ENCODE measurements around the gene RDH8.

RDH8 gene

DNA sequence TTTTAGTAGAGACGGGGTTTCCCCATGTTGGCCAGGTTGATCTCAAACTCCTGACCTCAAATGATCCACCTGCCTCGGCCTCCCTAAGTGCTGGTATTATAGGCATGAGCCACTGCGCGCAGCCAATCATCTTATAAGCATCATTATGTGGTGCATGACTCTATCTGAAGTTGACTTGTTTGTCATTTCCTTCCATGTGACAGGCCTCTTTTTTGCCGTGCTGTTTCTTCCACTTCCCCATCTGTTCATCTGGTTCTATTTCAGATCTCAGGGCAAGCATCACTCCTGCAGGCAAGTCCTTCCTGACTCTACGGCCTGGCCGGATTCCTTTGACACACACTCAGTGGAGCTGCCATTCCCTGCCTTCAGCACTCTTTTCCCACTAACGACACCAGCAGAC is 18.2 kb upstream of the RDH8 start:
- Mint-ChIP-seq H3K4me3 (no peak overlapping the region), H3K9me3 (no peaks in the 10 kb centered on the region), H3K4me1 (ENCODE audit: low read depth) (peaks cover 2% of the 10 kb centered on the region), H3K27me3 (ENCODE audit: low read depth) (peaks cover 6% of the 10 kb centered on the region), H3K36me3 (ENCODE audit: low read depth) (no peaks in the 10 kb centered on the region), H3K27ac (no peak overlapping the region)
- no peak for DNase-seq (ENCODE audit: low spot score)

DNA sequence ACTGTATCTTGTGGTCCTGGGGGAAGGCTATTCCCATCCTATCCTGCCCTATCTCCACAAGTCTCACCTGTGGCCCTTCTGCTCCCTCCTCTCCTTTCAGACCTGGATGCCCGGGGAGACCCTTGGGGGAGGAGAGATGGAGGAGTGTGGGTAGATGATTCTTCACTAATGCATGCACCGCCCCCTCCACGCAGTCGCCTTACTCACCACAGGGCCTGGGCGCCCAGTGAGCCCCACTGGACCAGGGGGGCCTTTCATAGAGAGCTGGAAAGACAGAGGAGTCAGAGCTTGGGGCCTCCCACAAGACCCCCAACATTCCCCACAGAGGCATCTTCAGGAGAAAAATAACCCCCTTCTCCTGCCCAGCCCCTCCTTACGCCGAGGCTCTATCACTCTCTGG is 17.3 kb upstream of the RDH8 start:
- Mint-ChIP-seq H3K27ac (no peak overlapping the region), H3K27me3 (ENCODE audit: low read depth) (peaks cover 7% of the 10 kb centered on the region)

DNA sequence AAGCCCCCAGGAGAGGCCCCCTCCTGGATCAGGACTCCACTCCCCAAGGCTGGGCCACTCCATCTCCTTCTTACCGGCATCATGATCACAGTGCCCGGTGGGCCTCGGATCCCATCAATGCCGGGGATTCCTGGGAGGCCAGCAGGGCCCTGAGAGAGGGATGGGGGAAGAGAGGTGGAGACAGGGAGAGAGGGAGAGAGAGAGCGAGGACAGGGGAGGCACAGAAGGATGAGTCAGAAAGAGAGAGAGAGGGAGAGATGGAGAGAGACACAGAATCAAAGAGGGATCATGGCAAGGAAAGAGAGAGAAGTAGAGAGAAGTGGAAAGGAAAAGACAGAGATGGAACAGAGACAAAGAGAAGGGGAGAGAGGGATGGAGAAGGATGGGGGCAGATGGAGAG is 16.7 kb upstream of the RDH8 start:
- Mint-ChIP-seq H3K4me3 (no peak overlapping the region), H3K36me3 (ENCODE audit: low read depth) (no peaks in the 10 kb centered on the region), H3K27me3 (ENCODE audit: low read depth) (peaks cover 7% of the 10 kb centered on the region), H3K4me1 (ENCODE audit: low read depth) (peaks cover 3% of the 10 kb centered on the region), H3K9me3 (no peaks in the 10 kb centered on the region), H3K27ac (no peak overlapping the region)
- no peak for DNase-seq (ENCODE audit: low spot score)

More for the DNA sequence above, 17.3 kb upstream of the RDH8 start:
- Mint-ChIP-seq H3K4me1 (ENCODE audit: low read depth) (peaks cover 3% of the 10 kb centered on the region), H3K9me3 (no peaks in the 10 kb centered on the region), H3K4me3 (no peak overlapping the region), H3K36me3 (ENCODE audit: low read depth) (no peaks in the 10 kb centered on the region)
- no peak for DNase-seq (ENCODE audit: low spot score)

DNA sequence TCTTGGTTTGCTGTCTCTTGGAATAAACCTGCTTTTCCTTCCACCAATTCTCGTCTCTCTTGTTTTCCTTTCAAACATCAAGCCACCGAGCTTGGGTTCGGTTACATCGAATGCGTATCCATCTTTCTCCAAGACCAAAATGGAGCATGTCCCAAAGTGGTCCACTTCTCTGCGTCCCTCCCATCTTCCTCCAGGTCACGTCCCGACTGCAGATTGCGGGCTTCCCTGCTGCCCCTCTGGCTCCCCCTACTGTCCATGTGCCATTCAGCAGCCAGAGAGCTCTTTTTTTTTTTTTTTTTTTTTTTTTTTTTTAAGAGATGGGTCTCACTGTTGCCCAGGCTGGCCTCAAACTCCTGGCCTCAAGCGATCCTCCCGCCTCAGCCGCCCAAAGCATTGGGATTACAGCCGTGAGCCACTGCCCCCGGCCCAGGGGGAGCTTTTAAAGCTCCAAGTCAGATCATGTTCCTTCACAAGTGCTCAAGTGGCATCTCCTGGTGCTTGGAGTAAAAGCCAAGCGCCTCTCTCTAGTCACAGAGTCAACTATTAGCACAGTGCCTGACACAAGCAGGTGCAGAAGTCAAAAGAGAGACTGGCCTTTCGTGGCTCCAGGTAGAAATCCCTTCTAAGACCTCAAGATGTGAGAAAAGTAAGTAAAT is 13.0 kb upstream of the RDH8 start:
- no peaks in the 10 kb centered on the region for H3K36me3 Mint-ChIP-seq (ENCODE audit: low read depth)
- H3K27ac Mint-ChIP-seq, result no peak overlapping the region
- H3K4me3 Mint-ChIP-seq, result no peak overlapping the region
- DNase-seq (ENCODE audit: low spot score), result peak; percentile 53
- no peaks in the 10 kb centered on the region for H3K9me3 Mint-ChIP-seq
- peaks cover 6% of the 10 kb centered on the region for H3K4me1 Mint-ChIP-seq (ENCODE audit: low read depth)
- peaks cover 7% of the 10 kb centered on the region for H3K27me3 Mint-ChIP-seq (ENCODE audit: low read depth)

DNA sequence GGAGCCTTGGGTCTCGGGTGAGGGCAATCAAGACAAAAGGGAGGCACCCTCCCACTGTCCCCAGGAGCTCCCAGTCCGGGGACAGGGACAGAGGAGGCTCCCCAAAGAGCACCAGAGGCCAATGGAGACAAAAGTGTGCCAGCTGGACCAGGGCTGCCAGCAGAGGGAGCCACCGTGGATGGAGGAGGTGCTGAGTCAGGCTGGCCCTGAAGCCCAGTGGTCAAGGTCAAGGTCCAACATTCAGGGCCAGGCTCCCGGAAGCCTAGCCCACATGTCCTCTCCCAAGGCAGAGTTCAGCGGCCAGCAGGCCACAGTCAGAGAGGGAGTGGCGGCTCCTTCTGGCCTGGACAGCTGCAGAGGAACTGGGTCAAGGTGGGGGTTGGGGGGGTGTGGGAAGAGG is 11.4 kb upstream of the RDH8 start:
- H3K9me3 Mint-ChIP-seq, result no peaks in the 10 kb centered on the region
- H3K4me1 Mint-ChIP-seq (ENCODE audit: low read depth), result peaks cover 6% of the 10 kb centered on the region
- no peak overlapping the region for H3K27ac Mint-ChIP-seq
- H3K36me3 Mint-ChIP-seq (ENCODE audit: low read depth), result no peaks in the 10 kb centered on the region
- peaks cover 8% of the 10 kb centered on the region for H3K27me3 Mint-ChIP-seq (ENCODE audit: low read depth)
- no peak for DNase-seq (ENCODE audit: low spot score)
- no peak overlapping the region for H3K4me3 Mint-ChIP-seq

DNA sequence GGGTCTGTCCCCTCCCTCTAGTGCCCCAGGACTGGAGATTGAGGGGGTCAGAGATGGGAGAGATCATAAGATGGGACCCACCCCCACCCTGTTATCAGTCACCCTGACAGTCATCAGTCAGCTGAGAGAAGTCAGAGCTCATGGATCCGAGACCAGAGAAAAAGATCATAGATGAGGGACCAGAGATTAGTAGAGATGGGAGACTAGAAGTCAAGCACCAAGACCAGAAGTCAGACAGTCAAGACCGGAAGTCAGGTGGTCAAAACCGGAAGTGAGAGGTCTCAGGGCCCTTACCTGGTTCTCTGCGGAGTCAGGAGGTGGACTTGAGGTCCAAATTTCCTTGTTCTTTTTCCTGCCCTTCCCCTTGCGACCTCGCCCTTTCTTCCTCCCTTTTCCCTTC is 10.0 kb upstream of the RDH8 start:
- Mint-ChIP-seq H3K4me3 (no peak overlapping the region), H3K36me3 (ENCODE audit: low read depth) (no peaks in the 10 kb centered on the region), H3K4me1 (ENCODE audit: low read depth) (peaks cover 6% of the 10 kb centered on the region), H3K9me3 (no peaks in the 10 kb centered on the region), H3K27ac (no peak overlapping the region), H3K27me3 (ENCODE audit: low read depth) (peaks cover 13% of the 10 kb centered on the region)
- no peak for DNase-seq (ENCODE audit: low spot score)

DNA sequence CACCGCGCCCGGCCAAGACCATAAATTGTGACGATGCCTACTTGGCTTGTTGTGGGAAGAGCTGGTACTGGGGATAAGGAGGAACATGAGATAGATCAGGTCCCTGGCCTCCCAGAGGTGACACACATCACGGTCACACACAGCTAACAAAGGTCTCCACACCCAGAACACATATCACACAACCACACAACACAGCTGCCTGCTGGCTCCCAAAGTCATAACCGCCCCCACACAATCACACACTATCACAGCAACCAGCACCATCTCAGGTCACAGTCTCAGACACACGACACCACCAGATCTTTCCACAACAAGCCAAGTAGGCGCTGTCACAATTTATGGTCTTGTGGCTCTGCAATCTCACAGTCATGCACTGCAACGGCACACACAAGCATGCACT is 8.7 kb upstream of the RDH8 start:
- Mint-ChIP-seq H3K36me3 (ENCODE audit: low read depth) (no peaks in the 10 kb centered on the region), H3K9me3 (no peaks in the 10 kb centered on the region), H3K27ac (no peak overlapping the region), H3K4me3 (no peak overlapping the region), H3K27me3 (ENCODE audit: low read depth) (peaks cover 22% of the 10 kb centered on the region), H3K4me1 (ENCODE audit: low read depth) (peaks cover 6% of the 10 kb centered on the region)
- DNase-seq (ENCODE audit: low spot score), result no peak

DNA sequence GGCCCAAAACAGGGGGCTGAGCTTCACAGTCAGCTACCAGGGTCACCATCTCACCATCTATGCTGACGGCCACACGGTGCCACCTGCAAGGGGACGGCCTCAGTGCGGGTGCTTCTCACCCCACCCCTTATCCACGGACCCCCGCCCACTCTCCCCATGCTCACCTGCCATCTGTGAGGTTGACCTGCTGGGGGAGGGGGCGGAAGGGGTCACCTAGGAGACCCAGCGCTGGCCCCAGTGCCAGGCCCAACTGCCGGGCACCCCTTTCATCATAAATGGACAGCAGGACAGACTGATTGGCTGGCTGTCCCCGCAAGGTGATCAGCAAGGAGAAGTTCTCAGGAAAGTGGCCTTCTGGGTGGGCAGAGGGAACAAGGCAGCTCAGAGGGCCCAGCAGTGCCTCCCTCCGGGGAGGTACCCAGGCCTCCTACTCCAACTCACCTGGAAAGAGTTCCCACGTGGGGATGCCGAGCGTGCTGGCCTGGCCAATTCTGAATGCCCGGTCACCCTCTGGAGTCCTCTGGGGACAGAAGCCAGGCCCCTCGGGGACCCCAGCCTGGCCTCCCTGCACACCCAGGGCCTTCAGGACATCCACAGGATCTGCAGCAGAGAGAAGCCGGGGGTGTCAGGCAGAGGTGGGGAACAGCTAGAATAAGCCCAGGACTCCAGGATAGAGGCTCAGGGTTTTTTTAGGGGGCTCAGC is 7.5 kb upstream of the RDH8 start:
- no peak for DNase-seq (ENCODE audit: low spot score)
- no peaks in the 10 kb centered on the region for H3K9me3 Mint-ChIP-seq
- no peak overlapping the region for H3K4me3 Mint-ChIP-seq
- peaks cover 6% of the 10 kb centered on the region for H3K4me1 Mint-ChIP-seq (ENCODE audit: low read depth)
- H3K36me3 Mint-ChIP-seq (ENCODE audit: low read depth), result no peaks in the 10 kb centered on the region
- no peak overlapping the region for H3K27ac Mint-ChIP-seq
- peaks cover 22% of the 10 kb centered on the region for H3K27me3 Mint-ChIP-seq (ENCODE audit: low read depth)

DNA sequence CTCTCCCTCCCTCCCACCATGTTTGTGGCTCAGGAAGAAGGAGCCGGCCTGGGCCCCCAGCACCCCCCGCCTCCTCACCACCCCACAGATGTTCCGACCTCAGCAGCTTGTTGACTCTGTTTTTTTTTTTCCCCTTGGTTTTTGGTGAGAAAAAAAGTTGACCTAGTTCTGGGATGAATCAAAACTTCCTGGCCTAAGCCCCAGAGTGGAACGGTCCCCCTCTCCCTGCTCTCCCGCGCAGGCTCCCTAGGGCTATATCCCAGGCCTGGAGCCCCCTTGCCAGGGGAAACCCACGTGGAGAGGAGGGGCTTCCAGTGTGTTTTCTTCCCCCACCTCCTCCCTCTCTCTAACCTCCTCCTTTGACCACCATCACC is 7.0 kb upstream of the RDH8 start:
- no peaks in the 10 kb centered on the region for H3K36me3 Mint-ChIP-seq (ENCODE audit: low read depth)
- H3K4me1 Mint-ChIP-seq (ENCODE audit: low read depth), result peaks cover 6% of the 10 kb centered on the region
- no peak overlapping the region for H3K27ac Mint-ChIP-seq
- no peak overlapping the region for H3K4me3 Mint-ChIP-seq
- no peaks in the 10 kb centered on the region for H3K9me3 Mint-ChIP-seq
- H3K27me3 Mint-ChIP-seq (ENCODE audit: low read depth), result peaks cover 28% of the 10 kb centered on the region
- DNase-seq (ENCODE audit: low spot score), result no peak

DNA sequence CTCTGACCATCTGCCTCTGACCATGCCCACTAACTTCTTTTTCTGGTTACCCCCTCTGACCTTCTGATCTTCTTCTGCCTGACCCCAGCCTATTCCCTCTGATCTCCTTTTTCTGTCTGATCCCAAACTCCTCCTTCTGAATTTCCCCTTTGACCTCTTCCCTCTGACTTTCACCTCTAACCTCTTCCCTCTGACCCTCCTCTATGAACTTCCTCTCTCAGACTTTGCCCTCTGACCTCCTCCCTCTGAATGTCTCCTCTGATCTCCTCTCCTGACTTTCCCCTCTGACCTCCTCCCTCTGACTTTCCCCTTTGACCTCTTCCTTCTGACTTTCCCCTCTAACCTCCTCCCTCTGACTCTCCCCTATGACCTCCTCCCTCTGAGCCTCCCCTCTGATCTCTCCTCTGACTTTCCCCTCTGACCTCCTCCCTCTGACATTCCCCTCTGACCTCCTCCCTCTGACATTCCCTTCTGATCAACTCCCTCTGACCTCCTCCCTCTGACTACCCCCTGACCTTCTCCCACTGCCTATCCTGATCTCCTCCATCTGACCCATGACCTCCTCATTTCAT is 6.4 kb upstream of the RDH8 start:
- H3K4me1 Mint-ChIP-seq (ENCODE audit: low read depth), result peaks cover 6% of the 10 kb centered on the region
- no peak overlapping the region for H3K4me3 Mint-ChIP-seq
- no peak for DNase-seq (ENCODE audit: low spot score)
- H3K27ac Mint-ChIP-seq, result no peak overlapping the region
- H3K36me3 Mint-ChIP-seq (ENCODE audit: low read depth), result no peaks in the 10 kb centered on the region
- H3K9me3 Mint-ChIP-seq, result no peaks in the 10 kb centered on the region
- H3K27me3 Mint-ChIP-seq (ENCODE audit: low read depth), result peaks cover 32% of the 10 kb centered on the region

DNA sequence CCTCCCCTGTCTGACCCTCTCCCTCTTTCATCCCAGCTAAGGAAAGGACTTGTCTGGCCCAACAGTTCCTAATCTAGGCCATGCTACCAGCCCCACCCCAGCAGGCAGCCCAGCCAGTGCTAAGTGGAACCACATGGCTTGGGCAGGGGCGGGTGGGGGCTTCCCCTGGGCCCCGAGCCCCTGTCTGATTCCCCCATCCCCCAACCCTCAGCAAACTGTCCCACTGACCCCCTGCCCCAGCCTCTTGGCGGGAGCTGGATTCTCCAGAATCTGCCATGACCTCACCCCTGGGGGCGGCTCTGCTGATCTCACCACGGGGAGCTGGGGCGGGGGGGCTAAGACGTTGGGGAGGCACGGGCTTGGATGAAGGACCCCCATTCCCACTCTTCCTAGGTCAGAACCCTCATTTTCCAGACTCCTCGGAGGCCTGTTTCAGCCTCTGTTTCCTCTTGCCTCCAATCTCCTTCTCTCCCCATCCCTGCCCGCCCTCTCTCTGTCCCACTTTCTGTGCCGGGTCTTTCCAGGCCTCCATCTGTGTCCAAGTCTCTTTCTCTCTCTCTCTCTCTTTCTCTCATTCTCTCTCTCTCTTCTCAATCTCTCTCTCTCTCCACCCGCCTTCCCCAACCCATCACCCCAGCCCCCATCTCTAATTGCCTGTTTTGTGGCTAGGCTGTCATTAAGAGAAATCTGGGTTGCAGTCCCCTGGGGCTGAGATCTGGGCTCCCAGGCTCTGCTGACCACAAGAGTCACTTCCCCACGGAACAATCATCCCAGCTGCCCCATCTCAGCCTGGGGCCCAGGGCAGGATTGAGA is 5.7 kb upstream of the RDH8 start:
- no peak overlapping the region for H3K4me3 Mint-ChIP-seq
- H3K4me1 Mint-ChIP-seq (ENCODE audit: low read depth), result peaks cover 6% of the 10 kb centered on the region
- no peaks in the 10 kb centered on the region for H3K36me3 Mint-ChIP-seq (ENCODE audit: low read depth)
- H3K27ac Mint-ChIP-seq, result no peak overlapping the region
- DNase-seq (ENCODE audit: low spot score), result no peak
- H3K9me3 Mint-ChIP-seq, result no peaks in the 10 kb centered on the region
- H3K27me3 Mint-ChIP-seq (ENCODE audit: low read depth), result peaks cover 35% of the 10 kb centered on the region

DNA sequence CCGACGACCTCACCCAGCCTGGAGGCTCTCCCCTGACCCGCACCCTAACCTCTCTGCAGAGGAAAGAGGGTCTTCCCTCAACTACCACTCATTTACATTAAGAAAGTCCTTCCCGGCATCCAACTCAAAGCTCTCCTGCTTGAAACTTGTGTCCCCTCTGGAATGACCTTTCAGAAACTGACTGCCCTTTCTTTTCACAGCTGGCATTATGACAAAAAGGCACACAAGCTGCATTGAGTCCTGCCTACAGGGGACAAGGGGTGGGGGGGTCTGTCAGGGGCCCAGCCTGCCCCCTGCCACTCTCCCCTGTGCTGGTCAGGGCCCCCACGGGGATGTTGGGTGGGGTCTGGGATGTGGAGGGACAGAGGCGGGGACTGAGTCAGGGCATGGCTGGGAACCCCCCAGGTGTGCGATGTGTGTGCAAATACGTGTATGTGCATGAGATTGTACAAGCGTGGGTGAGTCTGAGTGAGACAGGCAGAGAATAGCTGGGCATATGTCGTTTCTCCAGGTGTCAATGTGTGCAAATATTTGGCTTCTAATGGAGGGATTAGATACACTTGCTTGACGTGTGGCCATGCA is 5.0 kb upstream of the RDH8 start:
- H3K4me3 Mint-ChIP-seq, result no peak overlapping the region
- no peak for DNase-seq (ENCODE audit: low spot score)
- H3K4me1 Mint-ChIP-seq (ENCODE audit: low read depth), result peaks cover 6% of the 10 kb centered on the region
- no peaks in the 10 kb centered on the region for H3K9me3 Mint-ChIP-seq
- no peaks in the 10 kb centered on the region for H3K36me3 Mint-ChIP-seq (ENCODE audit: low read depth)
- no peak overlapping the region for H3K27ac Mint-ChIP-seq
- H3K27me3 Mint-ChIP-seq (ENCODE audit: low read depth), result peaks cover 38% of the 10 kb centered on the region

DNA sequence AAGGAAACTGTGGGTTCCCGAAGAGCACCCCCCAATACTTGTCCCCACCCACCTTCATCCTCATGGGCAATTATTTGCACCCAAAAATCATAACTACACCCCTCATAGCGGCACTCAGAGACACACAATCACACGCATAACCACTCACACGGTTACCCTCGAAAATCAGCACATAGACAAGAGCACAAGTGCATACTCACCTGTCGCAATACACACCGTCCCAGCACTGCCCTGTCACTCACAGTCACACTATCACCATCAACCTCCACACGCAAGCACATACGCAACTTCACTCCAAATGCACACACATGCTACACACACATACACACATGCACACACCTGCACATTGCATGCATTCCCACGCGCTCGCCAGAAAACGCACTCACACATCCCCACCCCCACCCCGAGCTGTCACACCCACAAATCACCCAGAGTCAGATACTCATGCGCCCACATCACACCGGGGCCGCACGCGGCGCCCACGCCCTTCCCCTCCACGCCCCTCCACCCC is 3.5 kb upstream of the RDH8 start:
- Mint-ChIP-seq H3K27me3 (ENCODE audit: low read depth) (peaks cover 46% of the 10 kb centered on the region), H3K4me3 (no peak overlapping the region), H3K27ac (no peak overlapping the region), H3K9me3 (no peaks in the 10 kb centered on the region), H3K36me3 (ENCODE audit: low read depth) (no peaks in the 10 kb centered on the region), H3K4me1 (ENCODE audit: low read depth) (peaks cover 3% of the 10 kb centered on the region)
- no peak for DNase-seq (ENCODE audit: low spot score)
